Measurements from ENCODE around the gene MEA1.

The MEA1 gene

GRCh38 chr6:43037706-43038105 is 24.0 kb upstream of the MEA1 start:
- no peak for DNase-seq

- no peak for DNase-seq
Measured at GRCh38 chr6:43037197-43037596, 23.5 kb upstream of the MEA1 start.

- no peak for DNase-seq
Measured at GRCh38 chr6:43036712-43037111, 23.0 kb upstream of the MEA1 start.

- DNase-seq, result no peak
Measured at GRCh38 chr6:43035495-43036194, 21.9 kb upstream of the MEA1 start.

- no peak for DNase-seq
Measured at GRCh38 chr6:43034190-43034525, 20.4 kb upstream of the MEA1 start.

GRCh38 chr6:43033496-43034189 is 19.9 kb upstream of the MEA1 start:
- no peak for DNase-seq

GRCh38 chr6:43032326-43032725 is 18.6 kb upstream of the MEA1 start:
- no peak for DNase-seq

GRCh38 chr6:43029120-43029519 is 15.4 kb upstream of the MEA1 start:
- DNase-seq, result no peak

DNA sequence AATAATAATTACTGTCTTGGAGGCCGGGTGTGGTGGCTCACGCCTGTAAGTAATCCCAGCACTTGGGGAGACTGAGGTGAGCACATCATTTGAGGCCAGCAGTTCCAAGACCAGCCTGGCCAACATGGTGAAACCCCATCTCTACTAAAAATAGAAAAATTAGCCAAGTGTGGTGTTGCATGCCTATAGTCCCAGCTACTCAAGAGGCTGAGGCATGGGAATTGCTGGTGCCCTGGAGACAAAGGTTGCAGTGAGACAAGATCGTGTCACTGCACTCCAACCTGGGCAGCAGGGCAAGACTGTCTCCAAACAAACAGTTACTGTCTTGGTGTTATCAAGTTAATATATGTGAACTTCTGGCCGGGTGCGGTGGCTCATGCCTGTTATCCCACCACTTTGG is 12.6 kb upstream of the MEA1 start:
- DNase-seq, result no peak

GRCh38 chr6:43024436-43024835 is 10.7 kb upstream of the MEA1 start:
- peak; percentile 48 for DNase-seq

DNA sequence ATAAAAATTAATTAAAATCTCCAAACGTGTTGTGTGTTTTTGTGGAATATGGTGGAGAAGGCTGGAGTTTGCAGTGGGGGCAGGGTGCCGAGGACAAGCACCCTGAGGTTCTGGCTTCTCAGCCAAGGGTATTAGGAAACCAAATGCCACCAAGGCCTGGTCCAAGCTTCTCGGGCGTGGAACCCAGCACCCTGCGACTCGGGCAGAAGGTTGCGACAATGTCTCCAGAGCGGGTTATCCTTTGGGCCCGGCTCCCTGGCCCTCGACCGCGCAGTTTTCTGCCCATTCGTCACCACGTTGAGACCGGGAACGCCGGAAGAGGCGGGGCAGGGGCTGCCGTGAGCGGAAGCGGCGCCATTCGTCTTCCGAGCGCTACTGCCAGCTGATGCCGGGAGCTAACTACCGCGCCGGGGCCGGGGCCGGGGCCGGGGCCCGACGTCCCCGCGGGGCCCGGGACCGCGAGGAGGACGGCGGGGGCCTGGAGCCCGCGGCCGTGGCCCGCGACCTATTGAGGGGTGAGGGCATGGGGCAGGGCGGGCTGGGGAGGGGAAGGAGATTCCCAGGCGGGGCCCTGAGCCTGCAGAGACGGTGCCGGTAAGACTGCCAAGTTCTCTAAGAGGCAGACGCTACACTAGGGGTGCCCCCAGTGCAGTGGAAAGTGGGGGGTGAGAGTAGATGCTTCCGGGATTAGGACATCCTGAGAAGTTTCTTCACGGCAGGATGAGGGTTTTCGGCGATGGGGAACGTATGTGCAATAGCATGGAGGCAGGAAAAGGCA is 7.7 kb upstream of the MEA1 start, which contains the start of gene RRP36:
Gene RRP36, plus strand, starts transcription at position 354 of the 778 bp plus-strand sequence. Its CDS starts 32 bp downstream, at position 386.
- DNase-seq, result peak; percentile 81

DNA sequence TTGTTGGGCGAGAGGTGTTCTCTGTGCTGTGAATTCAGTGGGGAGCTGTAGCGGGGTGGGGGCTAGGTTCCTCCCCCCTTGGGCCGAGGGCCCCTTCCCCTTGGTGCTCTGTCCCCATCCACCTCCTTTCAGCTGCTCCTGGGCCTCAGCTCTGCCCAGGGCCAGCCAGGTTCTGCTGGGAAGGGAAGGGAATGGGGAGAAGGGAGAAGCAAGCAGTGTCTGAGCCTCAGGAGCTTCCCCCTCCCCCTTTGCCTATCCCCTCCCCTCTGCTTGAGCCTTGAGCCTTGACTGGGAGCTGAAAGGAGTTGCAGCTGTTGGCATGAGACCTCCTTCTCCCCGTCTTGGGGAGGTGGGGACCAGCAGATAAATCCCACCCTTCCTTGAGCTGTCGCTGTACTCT is 7.1 kb upstream of the MEA1 start:
- DNase-seq, result no peak

- DNase-seq, result no peak
Measured at GRCh38 chr6:43020052-43020705, 6.4 kb upstream of the MEA1 start.

- DNase-seq, result no peak
Measured at GRCh38 chr6:43019152-43019551, 5.4 kb upstream of the MEA1 start.

- DNase-seq, result no peak
Measured at GRCh38 chr6:43016943-43017334, 3.2 kb upstream of the MEA1 start.

- no peak for DNase-seq
Measured at GRCh38 chr6:43016176-43016942, 2.6 kb upstream of the MEA1 start.

- DNase-seq, result no peak
Measured at GRCh38 chr6:43014434-43014909, 726 bp upstream of the MEA1 start.

DNA sequence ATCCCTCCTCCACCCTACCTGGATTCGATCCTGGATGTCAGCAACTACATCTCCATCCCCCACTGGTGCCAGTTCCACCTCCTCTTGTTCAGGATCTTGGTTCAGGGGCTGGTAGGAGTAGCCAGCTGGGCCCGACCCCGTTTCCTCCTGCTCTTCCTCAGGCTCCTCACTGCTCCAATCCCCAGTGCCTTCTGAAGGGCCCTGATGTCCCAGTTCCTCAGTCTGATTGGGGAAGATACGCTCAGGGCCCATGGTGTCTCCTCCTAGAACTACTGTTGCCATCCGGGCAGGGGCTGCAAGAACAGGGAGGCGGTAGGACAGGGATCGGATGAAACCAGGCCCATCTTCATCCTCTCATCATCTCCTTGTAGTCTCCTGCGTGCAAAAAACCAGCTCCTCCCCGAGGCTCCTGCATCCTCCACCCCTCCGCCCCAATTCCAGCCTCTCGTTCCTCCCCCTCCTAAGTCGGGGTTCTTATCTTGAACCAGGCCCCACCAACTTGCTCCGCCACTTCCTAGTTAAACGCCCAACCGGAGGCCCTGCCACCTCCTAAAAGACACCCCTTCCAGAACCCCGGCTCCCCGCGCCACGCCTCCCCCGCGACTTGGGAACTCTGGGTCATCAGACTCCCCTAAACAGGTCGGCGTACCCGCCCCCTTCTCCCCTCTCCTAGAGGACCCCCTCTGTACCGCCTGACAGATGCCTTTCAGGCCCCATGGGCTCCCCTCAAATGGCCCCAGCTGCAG is 476 bp downstream of the MEA1 start:
- DNase-seq, result peak; percentile 7

GRCh38 chr6:43012364-43012763 is 1.4 kb downstream of the MEA1 start:
- DNase-seq, result no peak

DNA sequence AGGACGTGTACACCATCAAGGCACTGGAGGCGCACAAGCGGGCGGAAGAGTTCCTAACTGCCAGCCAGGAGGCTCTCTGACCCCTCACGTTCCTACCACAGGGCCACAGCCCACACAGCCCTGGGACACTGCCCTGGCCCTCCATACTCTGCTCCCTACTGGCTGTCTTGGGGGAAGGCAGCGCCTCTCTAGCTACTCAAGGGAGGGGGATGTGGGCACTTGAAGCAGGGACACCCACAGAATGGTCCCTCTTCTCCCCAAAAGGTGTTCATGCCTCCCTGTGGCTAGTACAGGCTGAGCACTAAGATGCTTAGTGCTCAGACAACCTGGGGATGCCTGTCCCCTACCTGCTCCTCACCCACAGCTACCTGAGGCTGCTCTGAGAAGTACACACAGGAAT is 2.5 kb downstream of the MEA1 start:
- no peak for DNase-seq

DNA sequence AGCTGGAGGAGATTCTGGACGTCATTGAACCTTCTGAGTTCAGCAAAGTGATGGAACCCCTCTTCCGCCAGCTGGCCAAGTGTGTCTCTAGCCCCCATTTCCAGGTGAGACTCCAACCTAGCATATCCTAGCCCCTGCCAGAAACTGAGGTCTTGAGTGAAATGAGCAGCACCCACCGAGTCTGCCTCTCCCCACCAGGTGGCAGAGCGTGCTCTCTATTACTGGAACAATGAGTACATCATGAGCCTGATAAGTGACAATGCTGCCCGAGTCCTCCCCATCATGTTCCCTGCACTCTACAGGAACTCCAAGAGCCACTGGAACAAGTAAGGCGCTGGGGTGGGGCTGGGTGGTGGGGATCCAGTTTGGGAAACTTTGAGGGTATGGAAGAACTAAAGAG is 4.6 kb downstream of the MEA1 start:
- DNase-seq, result peak; percentile 35

DNA sequence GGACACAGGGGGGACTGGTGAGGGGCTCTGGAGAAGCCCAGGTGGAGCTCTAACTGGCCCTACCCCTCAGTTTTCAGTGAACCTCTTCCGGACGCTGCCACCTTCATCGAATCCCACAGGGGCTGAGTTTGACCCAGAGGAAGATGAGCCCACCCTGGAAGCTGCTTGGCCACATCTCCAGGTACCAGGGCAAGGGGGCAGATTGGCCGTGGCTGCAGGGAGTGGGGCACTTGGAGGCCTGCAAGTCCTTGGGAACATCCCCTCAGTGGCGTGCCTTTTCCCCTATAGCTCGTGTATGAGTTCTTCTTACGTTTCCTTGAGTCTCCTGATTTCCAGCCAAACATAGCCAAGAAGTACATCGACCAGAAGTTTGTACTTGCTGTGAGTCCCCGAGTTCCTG is 6.6 kb downstream of the MEA1 start:
- no peak for DNase-seq

All from activated CD4-positive, alpha-beta T cell treated with anti-CD3 and anti-CD28 coated beads, Interleukin-2, amount 50 U/mL, for 16 hours (primary cell).